Large intestine (tissue), 3 donors: ENCODE data around the gene FGD1. TPM values are rescaled to one million over a fixed set of nuclear protein-coding genes. Genes with fewer than 3 reads are reported as not detected.
A peak's percentile ranks its signal among the peaks of the same experiment; 100 is the strongest.
"Not testable (repeated sequence)": the region's sequence is repeated elsewhere in the genome, so short reads cannot be mapped to it uniquely, and the experiment has no call there.

ENCODE experiments used
- DNase-seq, 2 donors: peaks; one replicate each; pipeline versions ENCODE4 v3.0.0 to v3.0.0-alpha.2; 2013
- H3K27ac ChIP-seq: one replicate; pipeline ENCODE4 v1.5.1; 2013; ENCODE audit warnings: low read length
- H3K27me3 ChIP-seq: 2 replicates; pipeline ENCODE4 v1.6.1; 2013; ENCODE audit warnings: low read length; ENCODE audit not compliant: control insufficient read depth, insufficient read depth
- H3K36me3 ChIP-seq: 2 replicates; pipeline ENCODE4 v1.6.1; 2013; ENCODE audit warnings: low read length; ENCODE audit not compliant: control insufficient read depth, insufficient read depth
- H3K4me1 ChIP-seq: one replicate; pipeline ENCODE4 v1.6.1; 2013; ENCODE audit warnings: low read length; ENCODE audit not compliant: control insufficient read depth, insufficient read depth
- H3K4me3 ChIP-seq: one replicate; pipeline ENCODE4 v1.5.1; 2013; ENCODE audit warnings: low read length
- H3K9me3 ChIP-seq: one replicate; pipeline ENCODE4 v1.6.1; 2013; ENCODE audit warnings: mild to moderate bottlenecking, low read depth, low read length, moderate library complexity; ENCODE audit not compliant: control insufficient read depth
- WGBS: methylation state at CpG from one replicate; pipeline ENCODE4 v1.1.5; 2013; ENCODE audit warnings: low lambda C conversion rate; ENCODE audit not compliant: insufficient coverage; 5-methylcytosine and 5-hydroxymethylcytosine counted together
- polyA plus RNA-seq: library from polyadenylated mRNA; unstranded; fragments of 120-200 nt; gene quantifications from one replicate; pipeline ENCODE4 v1.2.1, GENCODE V29; 2013

Gene FGD1
- polyA plus RNA-seq, 1 donor = 8.0 TPM

GRCh38 chrX:54496517-54496852, 451 bp upstream of the FGD1 start:
- H3K27me3 ChIP-seq = no peaks in the 10 kb centered on the region
- no CpG with 5 or more reads among the region's 5 CpGs for whole genome bisulfite sequencing
- H3K9me3 ChIP-seq = no peaks in the 10 kb centered on the region
- no peaks in the 10 kb centered on the region for H3K4me1 ChIP-seq
- H3K4me3 ChIP-seq = peak overlapping the region; percentile 51
- no peaks in the 10 kb centered on the region for H3K36me3 ChIP-seq
- H3K27ac ChIP-seq = peak overlapping the region; percentile 6
- no peak for DNase-seq

DNA sequence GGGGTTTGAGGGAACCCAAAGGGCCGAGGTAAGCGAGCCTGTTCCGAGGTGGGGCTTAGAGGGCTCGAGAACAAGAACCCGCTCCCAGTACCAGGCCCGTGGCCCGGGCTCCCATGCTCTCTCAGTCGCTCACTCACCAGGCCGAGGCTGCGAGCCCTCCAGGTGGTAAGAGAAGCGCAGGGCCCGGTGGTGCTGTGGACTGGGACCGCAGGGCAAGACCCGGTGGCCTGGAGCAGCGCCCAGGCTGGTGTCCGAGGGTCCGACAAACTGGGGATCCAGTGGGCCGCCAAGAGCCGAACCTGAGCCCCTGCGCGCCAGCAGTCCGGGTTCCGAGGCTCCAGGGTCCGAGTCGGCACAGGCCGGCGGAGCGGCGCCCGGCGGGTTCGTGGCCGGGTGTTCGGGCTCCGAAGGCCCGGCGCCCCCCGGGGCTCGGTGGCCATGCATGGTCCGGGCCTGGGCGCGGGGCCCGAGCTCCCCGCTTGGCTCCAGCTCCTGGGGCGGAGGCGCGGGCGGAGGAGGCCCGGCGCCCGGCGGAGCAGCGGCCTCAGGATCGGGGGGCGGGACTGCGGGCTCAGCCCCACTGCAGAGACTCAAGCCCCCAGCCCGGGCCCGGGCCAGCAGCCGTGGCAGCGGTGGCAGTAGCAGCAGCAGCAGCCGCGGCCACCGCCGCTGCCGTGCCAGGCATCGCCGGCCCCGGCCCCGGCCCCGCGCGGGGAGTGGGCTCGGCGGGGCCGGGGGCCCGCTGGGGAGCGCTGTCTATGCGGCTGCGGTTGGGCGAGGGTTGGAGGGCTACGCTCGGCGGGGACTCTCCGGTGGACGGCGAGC, 833 bp downstream of the FGD1 start:
- Histone ChIP-seq H3K27me3 (no peaks in the 10 kb centered on the region), H3K27ac (peak overlapping the region; percentile 45), H3K9me3 (no peaks in the 10 kb centered on the region), H3K4me3 (peak overlapping the region; percentile 55), H3K4me1 (no peaks in the 10 kb centered on the region), H3K36me3 (no peaks in the 10 kb centered on the region)
- WGBS = no CpG with 5 or more reads among the region's 86 CpGs
- peak in 1 of 2 donors; percentile 40 for DNase-seq

DNA sequence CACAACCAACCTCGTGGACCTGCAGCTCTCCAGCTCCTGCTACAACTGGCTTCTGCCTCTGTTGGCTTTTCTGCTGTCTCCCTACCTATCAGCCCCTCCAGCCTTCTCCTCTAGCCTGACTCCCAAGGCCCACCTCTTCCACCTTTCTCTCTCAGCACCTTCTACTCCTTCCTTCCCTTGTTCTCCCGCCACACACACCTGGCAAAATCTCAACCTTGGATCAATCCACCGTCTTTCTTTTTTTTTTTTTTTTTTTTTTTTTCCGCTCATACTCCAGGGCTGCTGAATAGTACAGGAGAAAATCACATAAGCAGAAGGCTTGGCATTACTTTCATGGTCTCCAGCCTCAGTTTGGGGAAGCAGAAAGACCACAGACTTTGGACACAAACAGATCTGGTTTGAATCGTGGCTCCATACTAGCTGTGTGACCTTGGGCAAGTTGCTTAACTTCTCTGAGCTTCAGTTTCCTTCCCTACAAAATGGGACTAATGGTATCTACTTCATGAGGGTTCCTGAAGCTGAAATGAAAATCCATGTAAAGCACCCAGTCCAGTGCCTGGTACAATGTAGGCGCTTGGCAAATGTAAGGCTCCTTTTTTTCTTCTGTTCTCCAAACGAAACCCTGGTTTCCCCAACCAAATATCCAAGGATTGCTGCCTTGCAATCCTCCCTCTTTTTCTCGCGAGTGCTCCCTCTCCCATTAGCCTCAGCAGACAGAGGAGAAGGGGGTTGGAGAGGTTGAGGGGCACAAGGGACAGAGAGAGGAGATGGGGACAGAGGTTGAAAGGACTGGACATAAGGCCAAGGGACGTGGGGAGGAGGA, 1.7 kb downstream of the FGD1 start:
- no peak for DNase-seq
- Histone ChIP-seq H3K4me3 (peak overlapping the region; percentile 55), H3K27me3 (no peaks in the 10 kb centered on the region), H3K4me1 (no peaks in the 10 kb centered on the region), H3K27ac (peak overlapping the region; percentile 45), H3K9me3 (no peaks in the 10 kb centered on the region), H3K36me3 (no peaks in the 10 kb centered on the region)
- 75% methylated on average over 2 of the region's 10 CpGs for WGBS

- no peaks in the 10 kb centered on the region for H3K36me3 ChIP-seq
- H3K4me3 ChIP-seq = no peak overlapping the region
- no CpG with 5 or more reads among the region's 6 CpGs for WGBS
- no peaks in the 10 kb centered on the region for H3K4me1 ChIP-seq
- no peak overlapping the region for H3K27ac ChIP-seq
- DNase-seq = no peak
- H3K27me3 ChIP-seq = no peaks in the 10 kb centered on the region
- no peaks in the 10 kb centered on the region for H3K9me3 ChIP-seq
Measured at GRCh38 chrX:54492340-54492739, 3.7 kb downstream of the FGD1 start.

GRCh38 chrX:54489819-54490218, 6.2 kb downstream of the FGD1 start:
- H3K9me3 ChIP-seq, H3K4me3 ChIP-seq, H3K27me3 ChIP-seq, H3K27ac ChIP-seq, DNase-seq, H3K4me1 ChIP-seq, H3K36me3 ChIP-seq: not testable (repeated sequence)
- WGBS = no CpG with 5 or more reads among the region's 5 CpGs

DNA sequence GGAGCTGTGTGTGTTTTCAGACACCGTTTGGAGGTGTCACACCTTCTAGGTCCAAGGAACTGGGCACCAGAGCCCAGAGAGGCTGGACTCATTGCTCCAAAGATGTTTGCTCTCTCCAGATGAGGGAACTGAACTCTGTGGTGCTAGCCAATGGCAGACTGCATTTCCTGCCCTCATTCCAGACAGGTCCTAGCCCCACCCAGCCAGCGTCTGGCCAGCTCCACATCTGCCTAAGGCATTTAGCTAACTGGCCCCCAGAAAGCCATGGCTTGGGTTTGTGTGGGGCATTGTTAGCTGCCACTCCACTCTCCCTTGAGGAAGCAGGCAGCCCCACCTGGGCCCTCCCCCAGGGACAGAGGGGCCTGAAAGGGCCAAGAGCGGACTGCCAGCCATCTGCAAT, 11.4 kb downstream of the FGD1 start:
- no peak overlapping the region for H3K27ac ChIP-seq
- no CpG with 5 or more reads among the region's 3 CpGs for WGBS
- no peaks in the 10 kb centered on the region for H3K9me3 ChIP-seq
- no peak overlapping the region for H3K4me3 ChIP-seq
- no peaks in the 10 kb centered on the region for H3K4me1 ChIP-seq
- H3K27me3 ChIP-seq = no peaks in the 10 kb centered on the region
- no peak for DNase-seq
- H3K36me3 ChIP-seq = no peaks in the 10 kb centered on the region

DNA sequence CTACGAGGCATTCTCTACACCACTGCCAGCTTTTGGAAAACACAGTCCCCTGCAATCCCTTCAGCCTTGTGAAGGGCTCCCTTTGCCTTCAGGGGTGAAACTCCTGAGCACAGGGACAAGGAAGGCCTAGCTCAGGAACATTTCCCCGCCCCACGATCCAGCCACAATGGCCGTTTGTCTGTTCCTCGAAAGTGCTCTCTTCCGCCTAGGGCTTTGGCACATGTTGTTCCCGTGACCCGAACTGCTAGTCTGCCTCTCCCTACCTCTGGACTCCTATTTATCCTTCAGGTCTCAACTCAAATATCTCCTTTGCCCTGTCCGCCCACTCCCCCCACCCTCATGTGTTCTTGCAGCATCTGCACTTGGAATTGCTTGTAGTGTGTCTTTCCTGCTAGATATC, 12.1 kb downstream of the FGD1 start:
- no peaks in the 10 kb centered on the region for H3K9me3 ChIP-seq
- no peak overlapping the region for H3K4me3 ChIP-seq
- peaks cover 6% of the 10 kb centered on the region for H3K4me1 ChIP-seq
- no peak for DNase-seq
- no CpG with 5 or more reads among the region's 9 CpGs for WGBS
- no peaks in the 10 kb centered on the region for H3K36me3 ChIP-seq
- no peaks in the 10 kb centered on the region for H3K27me3 ChIP-seq
- H3K27ac ChIP-seq = no peak overlapping the region

DNA sequence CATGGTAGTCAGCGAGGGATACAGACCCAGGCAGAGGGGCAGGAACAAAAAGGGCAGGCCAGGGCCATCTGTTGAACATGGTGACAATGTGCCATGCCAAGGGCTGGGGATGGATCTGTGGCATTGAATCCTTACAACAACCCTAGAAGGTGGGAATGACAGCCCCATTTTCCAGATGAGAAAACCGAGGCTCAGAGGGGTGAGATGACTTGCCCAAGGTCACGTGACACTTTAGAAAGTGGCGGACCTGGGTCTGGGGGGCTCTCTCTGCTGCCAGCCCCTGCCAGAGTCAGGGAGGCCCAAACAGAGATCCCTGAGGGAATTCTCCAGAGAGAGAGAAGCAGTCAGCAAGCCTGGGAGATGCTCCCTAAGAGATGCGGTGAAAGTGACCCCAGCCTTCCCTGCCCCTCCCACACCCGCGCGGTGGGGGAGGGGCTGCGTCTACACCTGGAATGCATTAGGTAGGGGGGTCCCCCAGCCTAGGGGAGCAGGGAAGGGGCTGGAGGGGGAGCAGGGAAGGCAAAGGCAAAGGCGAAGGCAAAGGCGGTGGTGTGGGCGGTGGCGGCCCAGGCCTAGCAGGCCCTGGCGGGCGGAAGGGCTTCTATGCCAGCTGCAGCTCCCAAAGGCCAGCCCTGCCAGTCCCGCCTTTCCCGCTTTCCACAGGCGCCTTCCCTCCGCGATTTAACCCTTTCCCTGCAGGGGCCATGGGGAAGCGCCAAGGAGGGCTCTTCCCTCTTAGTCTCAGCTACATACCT, 13.0 kb downstream of the FGD1 start:
- DNase-seq = no peak

GRCh38 chrX:54479136-54480111, 16.6 kb downstream of the FGD1 start:
- WGBS = no CpG with 5 or more reads among the region's 9 CpGs
- no peak for DNase-seq
- peaks cover 7% of the 10 kb centered on the region for H3K4me1 ChIP-seq
- no peaks in the 10 kb centered on the region for H3K27me3 ChIP-seq
- H3K27ac ChIP-seq = no peak overlapping the region
- no peak overlapping the region for H3K4me3 ChIP-seq
- H3K9me3 ChIP-seq = no peaks in the 10 kb centered on the region
- H3K36me3 ChIP-seq = no peaks in the 10 kb centered on the region

More for the DNA sequence above, 13.0 kb downstream of the FGD1 start:
- no peaks in the 10 kb centered on the region for H3K36me3 ChIP-seq
- H3K27me3 ChIP-seq = no peaks in the 10 kb centered on the region
- H3K9me3 ChIP-seq = no peaks in the 10 kb centered on the region
- peak overlapping the region; percentile 15 for H3K27ac ChIP-seq
- peaks cover 7% of the 10 kb centered on the region for H3K4me1 ChIP-seq
- no peak overlapping the region for H3K4me3 ChIP-seq
- WGBS = no CpG with 5 or more reads among the region's 21 CpGs
